CD8-positive, alpha-beta memory T cell (primary cell): Measurements from ENCODE around the gene OAS2. TPM values are rescaled to one million over a fixed set of nuclear protein-coding genes. Genes with fewer than 3 reads are reported as not detected.

Source experiments
- CTCF ChIA-PET: fragments of 350-600 bp; sonication (Branson Sonifier 250); formaldehyde crosslinking; loops from one replicate; lab custom pipeline; 2021; ENCODE audit warnings: antibody characterized with exemption; lab: Charles Lee
- POLR2A ChIA-PET: fragments of 350-600 bp; sonication (Branson Sonifier 250); formaldehyde crosslinking; loops from one replicate; lab custom pipeline; 2021; ENCODE audit warnings: antibody characterized with exemption; lab: Charles Lee
- DNase-seq, 5 donors: peaks; one replicate each; pipeline versions ENCODE4 v3.0.0 to v3.0.0-alpha.2; 2020 to 2022; ENCODE audit warnings: mixed read lengths in 1 of 5
- H3K27ac ChIP-seq: one replicate; pipeline ENCODE4 v1.7.0; 2013; ENCODE audit warnings: low read depth, mild to moderate bottlenecking, low read length, moderate library complexity
- H3K27me3 ChIP-seq: 2 replicates; pipeline ENCODE4 v1.7.0; 2013; ENCODE audit warnings: low read length, mild to moderate bottlenecking; ENCODE audit not compliant: insufficient read depth, poor library complexity, severe bottlenecking
- H3K36me3 ChIP-seq: 2 replicates; pipeline ENCODE4 v1.7.0; 2013; ENCODE audit warnings: mild to moderate bottlenecking, low read length, moderate library complexity; ENCODE audit not compliant: insufficient read depth
- H3K4me1 ChIP-seq: 2 replicates; pipeline ENCODE4 v1.7.0; 2013; ENCODE audit warnings: mild to moderate bottlenecking, low read length, moderate library complexity; ENCODE audit not compliant: insufficient read depth
- H3K4me3 ChIP-seq: 2 replicates; pipeline ENCODE4 v1.7.0; 2013; ENCODE audit warnings: mild to moderate bottlenecking, low read length
- H3K9me3 ChIP-seq: 2 replicates; pipeline ENCODE4 v1.7.0; 2013; ENCODE audit warnings: mild to moderate bottlenecking, low read length
- H3K27ac Mint-ChIP-seq, 8 donors: one replicate each; pipeline ENCODE4 v1.8.0; 2020 to 2021; ENCODE audit warnings: mixed read lengths in 8 of 8, mild to moderate bottlenecking in 6 of 8, inconsistent platforms in 3 of 8, moderate library complexity in 3 of 8
- H3K27me3 Mint-ChIP-seq, 2 donors: one replicate each; pipeline ENCODE4 v1.8.0; 2020 to 2021; ENCODE audit warnings: mixed read lengths in 2 of 2, mild to moderate bottlenecking in 1 of 2, moderate library complexity in 1 of 2
- H3K36me3 Mint-ChIP-seq, 3 donors: one replicate each; pipeline ENCODE4 v1.8.0; 2020 to 2021; ENCODE audit warnings: mixed read lengths in 3 of 3, inconsistent platforms in 1 of 3, mild to moderate bottlenecking in 1 of 3
- H3K4me1 Mint-ChIP-seq, 3 donors: one replicate each; pipeline ENCODE4 v1.8.0; 2020 to 2021; ENCODE audit warnings: mixed read lengths in 3 of 3, inconsistent platforms in 1 of 3, mild to moderate bottlenecking in 1 of 3
- H3K4me3 Mint-ChIP-seq, 7 donors: one replicate each; pipeline ENCODE4 v1.8.0; 2020 to 2021; ENCODE audit warnings: mixed read lengths in 7 of 7, mild to moderate bottlenecking in 6 of 7, moderate library complexity in 4 of 7, inconsistent platforms in 2 of 7
- H3K9me3 Mint-ChIP-seq, 5 donors: one replicate each; pipeline ENCODE4 v1.8.0; 2020 to 2022; ENCODE audit warnings: mixed read lengths in 5 of 5, mild to moderate bottlenecking in 3 of 5, moderate library complexity in 2 of 5, inconsistent platforms in 1 of 5
- polyA plus RNA-seq: library from polyadenylated mRNA; unstranded; fragments of 300-500 nt; fragmentation: Illumina TruSeq; gene quantifications from one replicate; pipeline ENCODE4 v1.2.3, GENCODE V29; 2021
- total RNA-seq, 2 experiments: library from RNA; stranded (reverse); gene quantifications; one replicate each; pipeline ENCODE4 v1.2.3, GENCODE V29; 2021

OAS2 gene
- total and polyA plus RNA-seq, 3 experiments from 2014 or later = 40.1 to 50.9 (median 46.6) TPM

DNA sequence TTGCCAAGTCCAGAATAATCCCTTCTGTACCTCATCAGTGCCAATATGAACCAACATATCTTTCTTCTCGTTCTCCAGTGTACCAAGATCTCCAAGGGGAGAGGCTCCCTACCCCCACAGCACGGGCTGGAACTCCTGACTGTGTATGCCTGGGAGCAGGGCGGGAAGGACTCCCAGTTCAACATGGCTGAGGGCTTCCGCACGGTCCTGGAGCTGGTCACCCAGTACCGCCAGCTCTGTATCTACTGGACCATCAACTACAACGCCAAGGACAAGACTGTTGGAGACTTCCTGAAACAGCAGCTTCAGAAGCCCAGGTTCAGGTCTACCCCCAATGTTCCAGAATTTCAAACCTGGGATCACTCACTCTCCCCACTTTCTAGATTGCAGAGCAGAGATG, 10.5 kb upstream of the OAS2 start:
- H3K4me1 ChIP-seq = no peaks in the 10 kb centered on the region
- no peaks in the 10 kb centered on the region for H3K27me3 ChIP-seq
- no peaks in the 10 kb centered on the region for H3K9me3 ChIP-seq
- CTCF ChIA-PET = no interaction called here
- H3K27ac ChIP-seq = no peak overlapping the region
- H3K27me3 Mint-ChIP-seq = no peaks in the 10 kb centered on the region
- H3K4me3 ChIP-seq = no peak overlapping the region
- POLR2A ChIA-PET = no interaction called here
- no peak overlapping the region for H3K4me3 Mint-ChIP-seq
- H3K4me1 Mint-ChIP-seq = no peaks in the 10 kb centered on the region
- peak overlapping the region in 1 of 8 donors; percentile 23 for H3K27ac Mint-ChIP-seq
- H3K36me3 Mint-ChIP-seq = peaks cover 8 to 82% (median 21%) of the 10 kb centered on the region in 3 donors
- no peak for DNase-seq
- peaks cover 35% of the 10 kb centered on the region for H3K36me3 ChIP-seq
- H3K9me3 Mint-ChIP-seq = no peaks in the 10 kb centered on the region

DNA sequence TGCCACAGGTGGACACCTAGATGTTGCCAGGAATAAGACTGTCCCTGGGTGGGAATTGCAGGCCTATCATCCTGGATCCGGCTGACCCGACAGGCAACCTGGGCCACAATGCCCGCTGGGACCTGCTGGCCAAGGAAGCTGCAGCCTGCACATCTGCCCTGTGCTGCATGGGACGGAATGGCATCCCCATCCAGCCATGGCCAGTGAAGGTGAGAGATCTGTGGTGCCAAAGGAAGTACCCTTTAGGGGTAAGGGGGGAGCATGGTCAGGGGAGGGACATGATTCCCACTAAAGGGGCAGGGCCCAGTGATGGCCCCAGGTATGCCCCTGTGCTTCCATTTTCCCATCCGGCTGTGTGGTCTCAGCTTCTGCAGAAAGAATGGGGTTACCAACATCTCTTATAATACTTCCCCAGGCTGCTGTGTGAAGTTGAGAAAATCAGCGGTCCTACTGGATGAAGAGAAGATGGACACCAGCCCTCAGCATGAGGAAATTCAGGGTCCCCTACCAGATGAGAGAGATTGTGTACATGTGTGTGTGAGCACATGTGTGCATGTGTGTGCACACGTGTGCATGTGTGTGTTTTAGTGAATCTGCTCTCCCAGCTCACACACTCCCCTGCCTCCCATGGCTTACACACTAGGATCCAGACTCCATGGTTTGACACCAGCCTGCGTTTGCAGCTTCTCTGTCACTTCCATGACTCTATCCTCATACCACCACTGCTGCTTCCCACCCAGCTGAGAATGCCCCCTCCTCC, 8.6 kb upstream of the OAS2 start:
- Mint-ChIP-seq H3K4me3 (no peak overlapping the region), H3K36me3 (peaks cover 4 to 63% (median 18%) of the 10 kb centered on the region in 3 donors), H3K9me3 (no peaks in the 10 kb centered on the region), H3K27ac (peak overlapping the region in 2 of 8 donors; percentile 25 to 62), H3K4me1 (no peaks in the 10 kb centered on the region), H3K27me3 (no peaks in the 10 kb centered on the region)
- CTCF ChIA-PET = interaction anchor here (1.0 kb wide), 2 partner anchors 8 to 23 kb away, joined by 3 to 4 read pairs; no protein-coding TSS in a partner anchor
- no peaks in the 10 kb centered on the region for H3K27me3 ChIP-seq
- no peaks in the 10 kb centered on the region for H3K9me3 ChIP-seq
- no peak overlapping the region for H3K4me3 ChIP-seq
- no peak overlapping the region for H3K27ac ChIP-seq
- H3K4me1 ChIP-seq = no peaks in the 10 kb centered on the region
- POLR2A ChIA-PET = no interaction called here
- no peak for DNase-seq
- peaks cover 16% of the 10 kb centered on the region for H3K36me3 ChIP-seq

GRCh38 chr12:112970391-112970790, 7.9 kb upstream of the OAS2 start:
- peak overlapping the region in 3 of 8 donors; percentile 20 to 62 (median 23) for H3K27ac Mint-ChIP-seq
- Histone ChIP-seq H3K4me3 (no peak overlapping the region), H3K4me1 (no peaks in the 10 kb centered on the region), H3K27ac (no peak overlapping the region), H3K9me3 (no peaks in the 10 kb centered on the region), H3K27me3 (no peaks in the 10 kb centered on the region), H3K36me3 (peaks cover 13% of the 10 kb centered on the region)
- ChIA-PET CTCF (interaction anchor here (1.0 kb wide), 1 partner anchor 23 kb away, joined by 4 read pairs; no protein-coding TSS in a partner anchor), POLR2A (no interaction called here)
- DNase-seq = no peak
- no peak overlapping the region for H3K4me3 Mint-ChIP-seq
- no peaks in the 10 kb centered on the region for H3K4me1 Mint-ChIP-seq
- H3K36me3 Mint-ChIP-seq = peaks cover 4 to 57% (median 17%) of the 10 kb centered on the region in 3 donors
- no peaks in the 10 kb centered on the region for H3K9me3 Mint-ChIP-seq
- H3K27me3 Mint-ChIP-seq = no peaks in the 10 kb centered on the region

DNA sequence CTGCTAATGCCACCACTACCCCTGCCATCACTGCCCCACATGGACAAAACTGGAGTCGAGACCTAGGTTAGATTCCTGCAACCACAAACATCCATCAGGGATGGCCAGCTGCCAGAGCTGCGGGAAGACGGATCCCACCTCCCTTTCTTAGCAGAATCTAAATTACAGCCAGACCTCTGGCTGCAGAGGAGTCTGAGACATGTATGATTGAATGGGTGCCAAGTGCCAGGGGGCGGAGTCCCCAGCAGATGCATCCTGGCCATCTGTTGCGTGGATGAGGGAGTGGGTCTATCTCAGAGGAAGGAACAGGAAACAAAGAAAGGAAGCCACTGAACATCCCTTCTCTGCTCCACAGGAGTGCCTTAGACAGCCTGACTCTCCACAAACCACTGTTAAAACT, 7.1 kb upstream of the OAS2 start:
- CTCF ChIA-PET = interaction anchor here (1.2 kb wide), 1 partner anchor 22 kb away, joined by 5 read pairs; no protein-coding TSS in a partner anchor
- Histone ChIP-seq H3K36me3 (peaks cover 9% of the 10 kb centered on the region), H3K9me3 (no peaks in the 10 kb centered on the region), H3K4me1 (no peaks in the 10 kb centered on the region), H3K27ac (no peak overlapping the region), H3K4me3 (no peak overlapping the region), H3K27me3 (no peaks in the 10 kb centered on the region)
- Mint-ChIP-seq H3K4me3 (no peak overlapping the region), H3K36me3 (peaks cover 4 to 49% (median 14%) of the 10 kb centered on the region in 3 donors), H3K4me1 (peaks cover 0 to 1% (median 0%) of the 10 kb centered on the region in 3 donors), H3K27me3 (no peaks in the 10 kb centered on the region), H3K9me3 (no peaks in the 10 kb centered on the region), H3K27ac (no peak overlapping the region)
- no peak for DNase-seq
- POLR2A ChIA-PET = no interaction called here

DNA sequence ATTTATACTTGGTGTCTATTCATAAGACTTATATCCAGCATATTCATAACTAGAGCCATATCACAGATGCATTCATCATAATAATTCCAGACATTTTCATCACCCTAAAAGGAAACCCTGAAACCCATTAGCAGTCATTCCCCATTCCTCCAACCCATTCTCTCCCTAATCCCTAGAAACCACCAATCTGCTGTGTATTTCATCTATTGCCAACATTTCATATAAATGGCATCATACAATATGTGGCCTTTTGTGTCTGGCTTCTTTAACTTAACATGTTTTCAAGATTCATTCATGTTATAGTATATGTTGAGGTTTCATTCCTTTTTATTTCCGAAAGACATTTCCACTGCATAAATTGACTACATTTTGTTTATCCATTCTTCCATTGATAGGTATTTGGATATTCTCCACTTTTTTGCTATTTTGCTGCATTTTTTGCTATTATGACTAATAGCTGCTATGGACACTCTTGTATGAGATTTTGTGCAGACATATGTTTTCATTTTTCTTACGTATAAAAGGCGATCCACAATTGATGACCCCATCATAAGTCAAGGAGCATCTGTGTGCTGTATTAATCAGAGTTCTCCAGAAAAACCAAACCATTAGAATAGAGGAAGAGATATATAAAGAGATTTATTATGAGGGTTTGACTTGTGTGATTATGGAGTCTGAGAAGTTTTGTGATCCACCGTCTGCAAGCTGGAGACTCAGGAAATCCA, 5.1 kb upstream of the OAS2 start:
- CTCF ChIA-PET = no interaction called here
- Histone ChIP-seq H3K27me3 (no peaks in the 10 kb centered on the region), H3K4me1 (peaks cover 16% of the 10 kb centered on the region), H3K4me3 (no peak overlapping the region), H3K27ac (no peak overlapping the region), H3K9me3 (no peaks in the 10 kb centered on the region), H3K36me3 (peaks cover 1% of the 10 kb centered on the region)
- Mint-ChIP-seq H3K4me1 (peaks cover 5 to 20% (median 7%) of the 10 kb centered on the region in 3 donors), H3K27me3 (no peaks in the 10 kb centered on the region), H3K4me3 (peak overlapping the region in 1 of 7 donors; percentile 10), H3K36me3 (peaks cover under 1 to 31% (median 8%) of the 10 kb centered on the region in 3 donors), H3K9me3 (no peaks in the 10 kb centered on the region), H3K27ac (peak overlapping the region in 3 of 8 donors; percentile 47 to 70 (median 54))
- POLR2A ChIA-PET = no interaction called here
- DNase-seq = no peak

GRCh38 chr12:112973818-112974231, 4.5 kb upstream of the OAS2 start:
- Mint-ChIP-seq H3K4me3 (peak overlapping the region in 1 of 7 donors; percentile 10), H3K27me3 (no peaks in the 10 kb centered on the region), H3K4me1 (peaks cover 5 to 22% (median 8%) of the 10 kb centered on the region in 3 donors), H3K36me3 (peaks cover 0 to 31% (median 8%) of the 10 kb centered on the region in 3 donors), H3K9me3 (no peaks in the 10 kb centered on the region), H3K27ac (peak overlapping the region in 1 of 8 donors; percentile 70)
- no peak for DNase-seq
- H3K4me3 ChIP-seq = no peak overlapping the region
- no peaks in the 10 kb centered on the region for H3K27me3 ChIP-seq
- H3K36me3 ChIP-seq = no peaks in the 10 kb centered on the region
- CTCF ChIA-PET = no interaction called here
- no peak overlapping the region for H3K27ac ChIP-seq
- POLR2A ChIA-PET = no interaction called here
- no peaks in the 10 kb centered on the region for H3K9me3 ChIP-seq
- peaks cover 16% of the 10 kb centered on the region for H3K4me1 ChIP-seq

GRCh38 chr12:112974904-112975303, 3.4 kb upstream of the OAS2 start:
- POLR2A ChIA-PET = no interaction called here
- peaks cover 10 to 30% (median 17%) of the 10 kb centered on the region in 3 donors for H3K4me1 Mint-ChIP-seq
- no peaks in the 10 kb centered on the region for H3K9me3 ChIP-seq

More at GRCh38 chr12:112974904-112975303, 3.4 kb upstream of the OAS2 start:
- Histone ChIP-seq H3K27ac (no peak overlapping the region), H3K4me1 (peaks cover 16% of the 10 kb centered on the region), H3K4me3 (no peak overlapping the region), H3K27me3 (no peaks in the 10 kb centered on the region), H3K36me3 (no peaks in the 10 kb centered on the region)
- Mint-ChIP-seq H3K36me3 (peaks cover 0 to 28% (median 8%) of the 10 kb centered on the region in 3 donors), H3K4me3 (peak overlapping the region in 2 of 7 donors; percentile 18 to 49), H3K27ac (peak overlapping the region in 1 of 8 donors; percentile 52), H3K9me3 (no peaks in the 10 kb centered on the region), H3K27me3 (no peaks in the 10 kb centered on the region)
- CTCF ChIA-PET = interaction anchor here (1.5 kb wide), 1 partner anchor 18 kb away, joined by 5 read pairs; no protein-coding TSS in a partner anchor
- DNase-seq = no peak
